Measurements from ENCODE around the gene CD300H. TPM values are rescaled to one million over a fixed set of nuclear protein-coding genes. Genes with fewer than 3 reads are reported as not detected.

Gene CD300H
- total RNA-seq = not detected

GRCh38 chr17:74567397-74567796 lies at the start of gene CD300H:
Gene CD300H, minus strand, starts transcription at chr17:74567509.

GRCh38 chr17:74592087-74592990 lies 25.0 kb upstream of the CD300H start, which contains the start of gene CD300LD:
Gene CD300LD, minus strand, starts transcription at chr17:74592283. Its CDS starts 81 bp downstream, at chr17:74592202.

GRCh38 chr17:74545843-74546230 lies 21.5 kb downstream of the CD300H start, which contains the start of gene CD300C:
Gene CD300C, minus strand, starts transcription at chr17:74546115. Its CDS starts 333 bp downstream, at chr17:74545782.

GRCh38 chr17:74531231-74531761 lies 36.0 kb downstream of the CD300H start, which contains the start of gene CD300LB:
Gene CD300LB, minus strand, starts transcription at chr17:74531475. Its CDS starts 125 bp downstream, at chr17:74531350.

Other genes starting within 250 kb of the CD300H start
- 0.63 TPM for gene KIF19, start 241.3 kb downstream of the CD300H start, total RNA-seq
- gene BTBD17, start 205.6 kb downstream of the CD300H start, total RNA-seq = 4.7 TPM
- not detected for gene GPR142, start 200.0 kb downstream of the CD300H start, total RNA-seq
- 5.6 TPM for gene GPRC5C, start 135.4 kb downstream of the CD300H start, total RNA-seq
- 2.5 TPM for gene CD300A, start 100.9 kb downstream of the CD300H start, total RNA-seq
- not detected for gene CD300LB, start 36.0 kb downstream of the CD300H start, total RNA-seq
- not detected for gene CD300C, start 21.4 kb downstream of the CD300H start, total RNA-seq
- not detected for gene CD300LD, start 24.8 kb upstream of the CD300H start, total RNA-seq
- gene CD300E, start 56.2 kb upstream of the CD300H start, total RNA-seq = not detected
- gene CD300LF, start 145.4 kb upstream of the CD300H start, total RNA-seq = not detected
- gene RAB37, start 169.7 kb upstream of the CD300H start, total RNA-seq = 0.63 TPM
- gene NHERF1, start 181.1 kb upstream of the CD300H start, total RNA-seq = 6.3 TPM
- gene NAT9, start 208.8 kb upstream of the CD300H start, total RNA-seq = 40.4 TPM